Immature natural killer cell (primary cell): ENCODE results near the gene ATG7. TPM values are rescaled to one million over a fixed set of nuclear protein-coding genes. Genes with fewer than 3 reads are reported as not detected.

Source experiments
- DNase-seq, 3 donors: peaks; one replicate each; pipeline ENCODE4 v3.0.0; 2022; ENCODE audit warnings: mixed read lengths in 1 of 3
- H3K27ac Mint-ChIP-seq, 6 donors: one replicate each; pipeline ENCODE4 v1.8.0; 2020; ENCODE audit warnings: mixed read lengths in 6 of 6, mild to moderate bottlenecking in 5 of 6, inconsistent platforms in 4 of 6, moderate library complexity in 3 of 6
- H3K27me3 Mint-ChIP-seq, 3 donors: one replicate each; pipeline ENCODE4 v1.8.0; 2020 to 2021; ENCODE audit warnings: low read depth in 3 of 3, mild to moderate bottlenecking in 3 of 3, mixed read lengths in 3 of 3, moderate library complexity in 3 of 3, inconsistent platforms in 1 of 3
- H3K36me3 Mint-ChIP-seq, 3 donors: one replicate each; pipeline ENCODE4 v1.8.0; 2020; ENCODE audit warnings: mixed read lengths in 3 of 3, inconsistent platforms in 2 of 3, mild to moderate bottlenecking in 2 of 3
- H3K4me1 Mint-ChIP-seq, 2 donors: one replicate each; pipeline ENCODE4 v1.8.0; 2020; ENCODE audit warnings: inconsistent platforms in 2 of 2, mild to moderate bottlenecking in 2 of 2, mixed read lengths in 2 of 2, moderate library complexity in 1 of 2
- H3K4me3 Mint-ChIP-seq, 5 donors: one replicate each; pipeline ENCODE4 v1.8.0; 2020; ENCODE audit warnings: mild to moderate bottlenecking in 5 of 5, mixed read lengths in 5 of 5, inconsistent platforms in 3 of 5, moderate library complexity in 3 of 5
- H3K9me3 Mint-ChIP-seq, 6 donors: one replicate each; pipeline ENCODE4 v1.8.0; 2020; ENCODE audit warnings: mild to moderate bottlenecking in 6 of 6, mixed read lengths in 6 of 6, inconsistent platforms in 4 of 6, moderate library complexity in 3 of 6
- polyA plus RNA-seq, 3 donors: library from polyadenylated mRNA; unstranded; fragments of 300-500 nt; fragmentation: Illumina TruSeq; gene quantifications; one replicate each; pipeline ENCODE4 v1.2.3, GENCODE V29; 2021

The ATG7 gene
- polyA plus RNA-seq, 3 donors from 2014 or later = 12.9 to 22.1 (median 14.0) TPM

DNA sequence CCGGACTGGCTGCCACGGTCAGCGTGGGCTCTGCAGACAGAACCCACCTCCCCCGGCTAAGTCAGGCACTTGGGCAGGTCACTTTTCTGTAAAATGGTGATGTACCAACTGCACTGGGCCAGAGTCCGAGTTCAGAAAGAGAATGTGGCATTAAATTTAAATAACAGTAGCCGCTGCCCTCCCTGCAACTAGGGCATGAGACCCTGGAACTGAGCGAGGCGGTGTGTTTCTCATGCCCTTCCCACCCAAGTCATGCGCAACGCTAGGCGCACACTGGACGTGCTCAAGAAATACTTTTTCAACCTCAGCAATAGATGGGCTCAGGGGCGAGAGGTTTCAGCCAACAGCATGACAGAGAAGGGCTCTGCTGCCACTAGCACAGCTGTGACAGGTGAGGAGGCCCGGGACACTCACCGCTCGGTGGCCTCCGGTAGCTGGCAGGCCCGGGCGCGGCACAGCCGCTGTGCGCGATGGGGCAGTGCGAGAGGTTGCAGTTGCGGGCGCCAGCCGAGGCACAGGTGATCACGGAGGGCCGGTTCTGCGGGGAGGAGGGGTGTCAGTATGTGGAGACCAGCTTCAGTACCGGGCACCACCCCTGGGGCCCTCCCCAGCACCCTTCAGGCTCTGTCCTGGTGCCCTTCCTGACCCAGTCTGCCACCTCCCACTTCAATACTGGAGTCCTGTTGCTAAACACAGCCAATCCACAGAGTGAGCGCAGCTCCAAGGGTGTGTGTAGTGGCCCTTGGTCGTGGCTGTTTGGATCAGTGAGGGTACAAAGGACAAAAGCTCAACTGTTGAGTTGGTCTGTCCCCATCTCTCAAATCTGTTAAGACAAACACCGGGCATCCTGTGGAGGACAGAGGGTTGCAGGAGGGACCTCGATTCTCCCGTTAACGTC, 287.0 kb downstream of the ATG7 start:
- peaks cover 5 to 10% of the 10 kb centered on the region in 2 donors for H3K4me1 Mint-ChIP-seq
- peaks cover 0 to 10% (median 2%) of the 10 kb centered on the region in 3 donors for H3K27me3 Mint-ChIP-seq
- no peak overlapping the region for H3K4me3 Mint-ChIP-seq
- no peak for DNase-seq
- peaks cover 0 to 10% (median 7%) of the 10 kb centered on the region in 3 donors for H3K36me3 Mint-ChIP-seq
- H3K27ac Mint-ChIP-seq = peak overlapping the region in 2 of 6 donors; percentile 57 to 68
- no peaks in the 10 kb centered on the region for H3K9me3 Mint-ChIP-seq

DNA sequence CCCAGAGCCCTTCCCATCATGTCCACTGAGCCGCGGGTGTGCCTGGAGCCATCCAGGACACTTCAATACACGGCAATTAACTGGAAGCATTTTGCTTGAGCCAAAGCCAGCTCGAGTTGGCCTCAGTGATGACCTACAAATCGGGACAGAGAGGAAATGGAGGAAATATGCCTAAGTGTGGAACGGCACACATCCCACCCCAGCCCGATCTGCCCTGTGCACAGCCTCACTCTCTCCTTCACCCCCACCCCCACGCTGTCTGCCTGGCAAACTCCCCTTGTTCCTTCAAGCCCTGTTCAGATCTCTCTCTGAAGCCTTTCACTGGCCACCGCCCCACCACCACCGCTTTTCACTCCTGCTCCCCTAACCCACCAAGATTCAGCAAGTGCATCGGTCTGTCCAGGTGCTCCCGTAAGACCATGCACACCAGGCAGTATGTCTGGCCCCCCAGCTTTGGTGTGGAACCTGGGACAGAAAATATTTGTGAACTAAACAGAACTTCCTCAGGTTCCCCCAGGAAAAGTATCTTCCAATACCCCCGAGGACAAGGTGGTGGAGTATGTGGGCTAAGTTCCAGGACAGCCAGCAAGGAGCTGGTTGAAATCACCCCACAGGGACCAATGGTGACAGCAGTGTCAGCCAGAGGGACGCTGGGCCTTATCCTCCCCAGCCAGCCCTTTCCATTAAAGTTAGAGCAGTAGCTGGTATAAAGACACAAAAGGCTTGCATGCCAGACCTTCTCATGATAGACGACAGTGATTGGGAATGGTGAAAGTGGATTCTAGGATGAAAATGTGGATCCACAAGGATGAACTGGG, 287.8 kb downstream of the ATG7 start:
- Mint-ChIP-seq H3K27me3 (peaks cover 0 to 7% (median 2%) of the 10 kb centered on the region in 3 donors), H3K4me1 (peaks cover 5 to 10% of the 10 kb centered on the region in 2 donors), H3K36me3 (peaks cover 0 to 10% (median 7%) of the 10 kb centered on the region in 3 donors), H3K27ac (peak overlapping the region in 4 of 6 donors; percentile 34 to 68 (median 54)), H3K9me3 (no peaks in the 10 kb centered on the region), H3K4me3 (no peak overlapping the region)
- no peak for DNase-seq

DNA sequence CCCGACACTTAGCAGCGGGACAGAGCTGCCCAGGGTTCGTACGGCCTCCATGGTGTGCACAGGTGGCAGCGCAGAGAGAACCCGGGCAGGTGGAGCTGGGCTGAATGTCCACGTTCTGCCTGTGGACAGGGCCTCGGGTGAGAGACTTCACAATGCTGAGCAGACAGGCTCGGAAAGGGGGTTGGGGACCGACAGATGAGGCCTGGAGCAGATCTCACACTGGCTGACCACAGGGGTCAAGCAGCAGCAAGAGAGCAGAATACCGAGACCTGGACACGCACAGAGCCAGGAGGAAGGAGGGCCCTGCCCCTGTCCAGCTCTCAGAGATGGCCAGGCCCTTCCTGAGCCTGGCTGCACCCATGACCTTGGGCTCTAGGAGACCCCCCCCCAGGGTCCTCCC, 288.5 kb downstream of the ATG7 start:
- Mint-ChIP-seq H3K4me3 (no peak overlapping the region), H3K27ac (peak overlapping the region in 3 of 6 donors; percentile 34 to 68 (median 52)), H3K9me3 (no peaks in the 10 kb centered on the region), H3K27me3 (peaks cover 0 to 7% (median 2%) of the 10 kb centered on the region in 3 donors), H3K36me3 (peaks cover 0 to 8% (median 7%) of the 10 kb centered on the region in 3 donors), H3K4me1 (peaks cover 5 to 10% of the 10 kb centered on the region in 2 donors)
- no peak for DNase-seq

DNA sequence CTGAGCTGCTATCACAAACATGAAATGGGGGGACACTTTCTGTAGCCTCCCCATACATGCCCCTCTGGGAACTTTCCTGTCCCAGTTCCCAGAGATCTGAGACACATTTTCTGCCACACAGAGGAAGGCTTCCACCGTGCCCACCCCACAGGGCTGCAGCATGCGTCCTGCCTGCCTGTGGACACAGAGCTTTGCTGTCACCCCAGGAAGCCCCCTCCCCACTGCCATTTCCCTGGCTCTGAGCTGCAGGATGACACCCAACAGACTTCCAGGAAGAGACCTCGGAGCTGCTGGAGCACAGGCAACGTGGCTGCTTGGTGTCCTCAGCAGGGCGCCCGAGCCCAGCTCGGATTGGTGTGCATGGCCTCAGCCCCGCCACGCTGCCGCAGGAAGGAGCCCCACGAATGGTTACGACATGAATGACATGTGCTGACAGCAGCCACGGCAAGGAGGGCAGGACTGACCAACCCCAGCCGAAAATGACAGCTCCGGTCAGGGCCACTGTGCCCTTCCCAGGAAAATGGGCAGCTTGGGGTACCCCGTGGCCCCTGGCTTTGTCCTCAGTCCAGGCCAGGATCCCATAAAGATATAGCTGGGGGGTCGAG, 290.2 kb downstream of the ATG7 start:
- Mint-ChIP-seq H3K4me1 (peaks cover 11 to 25% of the 10 kb centered on the region in 2 donors), H3K4me3 (no peak overlapping the region), H3K27me3 (peaks cover 0 to 6% (median 4%) of the 10 kb centered on the region in 3 donors), H3K36me3 (peaks cover 0 to 4% (median 4%) of the 10 kb centered on the region in 3 donors), H3K9me3 (no peaks in the 10 kb centered on the region), H3K27ac (peak overlapping the region in 1 of 6 donors; percentile 67)
- no peak for DNase-seq

DNA sequence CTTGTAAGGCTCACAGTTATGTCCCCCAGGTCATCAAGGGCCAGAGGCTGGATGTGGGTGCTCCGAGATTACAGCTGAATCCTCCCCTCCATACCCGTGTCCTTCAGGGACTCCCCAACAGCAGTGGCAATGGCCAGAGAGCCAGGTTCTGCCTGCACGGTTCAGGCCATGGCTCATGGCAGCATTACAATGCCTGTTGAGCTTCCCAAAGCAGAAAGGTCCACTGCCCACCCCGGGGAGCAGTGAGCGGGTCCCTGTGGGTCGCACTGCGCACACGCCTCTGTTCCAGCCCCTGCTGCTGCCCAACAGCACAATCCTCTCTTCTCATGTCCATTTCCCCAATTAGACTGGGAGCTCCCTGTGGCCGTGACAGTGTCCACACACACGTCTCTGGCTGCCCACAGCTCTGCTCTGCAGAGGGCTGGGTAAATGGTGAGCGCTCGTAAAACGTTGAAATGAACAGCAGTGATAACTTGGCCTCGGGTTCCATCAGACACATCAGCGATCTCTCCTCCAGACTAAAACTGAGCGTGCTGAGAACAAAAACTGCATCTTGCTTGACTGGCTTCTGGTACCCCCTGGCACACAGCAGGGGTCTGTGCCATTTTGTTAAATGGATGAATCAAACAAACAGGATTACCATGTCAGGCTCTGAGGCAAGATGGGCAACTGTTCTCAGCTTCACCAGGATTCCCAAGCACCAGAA, 291.1 kb downstream of the ATG7 start:
- H3K36me3 Mint-ChIP-seq = peaks cover 0 to 4% (median 4%) of the 10 kb centered on the region in 3 donors
- no peak overlapping the region for H3K4me3 Mint-ChIP-seq
- DNase-seq = no peak
- H3K27ac Mint-ChIP-seq = peak overlapping the region in 2 of 6 donors; percentile 23 to 50
- peaks cover 15 to 19% of the 10 kb centered on the region in 2 donors for H3K4me1 Mint-ChIP-seq
- H3K27me3 Mint-ChIP-seq = peaks cover 0 to 6% (median 4%) of the 10 kb centered on the region in 3 donors
- no peaks in the 10 kb centered on the region for H3K9me3 Mint-ChIP-seq

DNA sequence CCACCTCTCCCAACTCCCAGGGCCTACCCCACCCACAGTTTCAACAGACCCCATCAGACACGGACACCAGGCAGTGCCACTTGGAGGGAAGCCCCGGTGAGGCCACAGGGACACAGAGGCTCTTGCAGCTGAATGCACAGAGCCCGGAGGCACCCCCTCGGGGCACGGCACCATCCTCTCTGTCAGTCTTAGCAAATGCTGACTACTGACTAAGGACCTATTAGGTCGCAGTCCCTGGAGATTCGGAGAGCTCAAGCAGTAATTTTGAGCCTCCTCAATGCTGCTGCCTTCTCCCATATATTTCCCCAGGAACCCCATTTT, 291.6 kb downstream of the ATG7 start:
- Mint-ChIP-seq H3K27me3 (peaks cover 0 to 6% (median 4%) of the 10 kb centered on the region in 3 donors), H3K4me1 (peaks cover 15 to 19% of the 10 kb centered on the region in 2 donors), H3K4me3 (no peak overlapping the region), H3K9me3 (no peaks in the 10 kb centered on the region), H3K36me3 (peaks cover 0 to 4% (median 4%) of the 10 kb centered on the region in 3 donors), H3K27ac (peak overlapping the region in 2 of 6 donors; percentile 44 to 50)
- DNase-seq = no peak

DNA sequence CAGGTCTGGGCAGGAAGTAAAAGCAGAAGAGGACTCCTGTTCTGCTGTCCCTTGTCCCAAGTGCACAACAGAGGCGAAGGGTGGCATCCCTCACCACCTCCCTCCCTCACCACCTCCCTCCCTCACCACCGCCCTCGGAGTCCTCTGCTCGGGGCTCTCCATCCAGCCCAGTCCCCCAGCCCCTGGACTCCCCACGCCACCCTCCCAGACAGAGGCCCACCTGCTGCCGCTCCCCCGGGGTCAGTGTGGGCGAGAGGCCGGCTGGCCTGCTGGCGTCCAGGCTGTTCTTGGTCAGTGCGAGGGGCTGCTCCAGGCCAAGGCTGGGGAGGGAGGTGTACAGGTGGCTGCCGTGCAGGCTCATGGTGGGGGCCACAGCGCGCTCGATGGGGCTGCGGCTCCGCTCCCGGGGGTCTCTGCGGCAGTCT, 292.4 kb downstream of the ATG7 start:
- Mint-ChIP-seq H3K36me3 (peaks cover 0 to 4% (median 4%) of the 10 kb centered on the region in 3 donors), H3K27ac (no peak overlapping the region)

DNA sequence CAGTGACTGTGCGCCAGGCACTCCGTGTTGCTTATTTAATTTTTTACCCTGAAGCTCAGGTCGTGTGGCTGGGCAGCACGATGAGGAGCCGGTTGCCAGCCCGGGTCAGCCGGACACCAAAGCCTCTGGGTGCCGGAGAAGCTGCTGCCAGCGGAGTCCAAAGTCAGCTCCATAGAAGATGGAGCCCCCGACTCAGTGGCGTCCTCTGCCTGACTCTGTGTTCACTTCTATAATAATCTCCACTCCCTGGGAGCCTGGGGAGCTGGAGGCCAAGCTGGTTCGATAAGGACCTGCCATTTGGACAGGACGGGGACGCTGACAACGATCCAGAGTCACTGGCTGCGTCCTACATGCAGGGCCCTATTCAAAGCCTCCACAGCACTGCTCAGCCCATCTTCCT, 292.9 kb downstream of the ATG7 start:
- Mint-ChIP-seq H3K9me3 (no peaks in the 10 kb centered on the region), H3K4me3 (no peak overlapping the region), H3K27ac (peak overlapping the region in 1 of 6 donors; percentile 50), H3K27me3 (peaks cover 0 to 6% (median 4%) of the 10 kb centered on the region in 3 donors), H3K4me1 (peaks cover 10 to 21% of the 10 kb centered on the region in 2 donors), H3K36me3 (peaks cover 0 to 4% (median 4%) of the 10 kb centered on the region in 3 donors)
- DNase-seq = no peak

More for the DNA sequence above, 292.4 kb downstream of the ATG7 start:
- no peaks in the 10 kb centered on the region for H3K9me3 Mint-ChIP-seq
- no peak for DNase-seq
- peaks cover 0 to 6% (median 4%) of the 10 kb centered on the region in 3 donors for H3K27me3 Mint-ChIP-seq
- H3K4me1 Mint-ChIP-seq = peaks cover 15 to 19% of the 10 kb centered on the region in 2 donors
- no peak overlapping the region for H3K4me3 Mint-ChIP-seq

DNA sequence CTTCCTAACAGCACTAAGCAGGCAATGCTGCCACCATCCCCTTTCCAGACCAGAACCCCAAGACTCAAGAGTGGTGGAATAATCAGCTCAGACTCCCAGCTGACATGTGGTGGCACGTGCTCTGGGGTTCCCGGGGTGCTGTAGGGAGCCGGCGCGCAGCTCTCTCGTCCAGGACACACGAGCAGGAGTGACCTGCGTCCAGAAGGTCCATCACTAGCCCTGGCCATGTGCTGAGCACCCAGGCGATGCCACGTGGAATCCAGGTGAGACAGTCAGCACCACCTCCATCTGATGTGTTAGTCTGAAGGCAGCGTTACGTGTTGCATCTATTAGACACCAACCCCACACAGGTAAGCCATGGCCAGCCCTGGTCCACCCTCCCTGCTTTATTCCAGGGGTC, 293.3 kb downstream of the ATG7 start:
- Mint-ChIP-seq H3K36me3 (peaks cover 0 to 4% (median 4%) of the 10 kb centered on the region in 3 donors), H3K27me3 (peaks cover 0 to 6% (median 4%) of the 10 kb centered on the region in 3 donors), H3K4me3 (no peak overlapping the region), H3K4me1 (peaks cover 11 to 25% of the 10 kb centered on the region in 2 donors), H3K27ac (no peak overlapping the region), H3K9me3 (no peaks in the 10 kb centered on the region)
- no peak for DNase-seq

DNA sequence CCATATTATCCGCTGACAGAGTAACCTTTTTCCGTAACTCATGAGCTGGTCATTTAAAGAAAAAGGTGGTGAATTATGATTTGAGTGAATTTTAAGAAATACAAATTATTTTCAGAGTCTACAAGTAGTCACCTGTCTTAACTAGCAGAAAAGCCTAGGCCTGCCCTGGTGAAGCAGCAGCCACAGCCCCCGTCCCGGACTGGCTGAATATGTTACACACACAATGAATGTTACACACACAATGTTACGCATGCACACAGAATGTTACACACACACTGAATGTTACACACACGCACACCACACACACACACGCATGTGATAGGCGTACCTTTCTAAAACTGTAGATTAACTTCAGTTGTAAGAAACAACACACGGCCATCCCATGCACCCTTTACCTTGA, 293.7 kb downstream of the ATG7 start:
- Mint-ChIP-seq H3K4me1 (peaks cover 15 to 30% of the 10 kb centered on the region in 2 donors), H3K9me3 (no peaks in the 10 kb centered on the region), H3K27ac (peak overlapping the region in 3 of 6 donors; percentile 17 to 60 (median 28)), H3K36me3 (peaks cover 0 to 4% (median 4%) of the 10 kb centered on the region in 3 donors), H3K27me3 (peaks cover 0 to 6% (median 6%) of the 10 kb centered on the region in 3 donors), H3K4me3 (no peak overlapping the region)
- no peak for DNase-seq

DNA sequence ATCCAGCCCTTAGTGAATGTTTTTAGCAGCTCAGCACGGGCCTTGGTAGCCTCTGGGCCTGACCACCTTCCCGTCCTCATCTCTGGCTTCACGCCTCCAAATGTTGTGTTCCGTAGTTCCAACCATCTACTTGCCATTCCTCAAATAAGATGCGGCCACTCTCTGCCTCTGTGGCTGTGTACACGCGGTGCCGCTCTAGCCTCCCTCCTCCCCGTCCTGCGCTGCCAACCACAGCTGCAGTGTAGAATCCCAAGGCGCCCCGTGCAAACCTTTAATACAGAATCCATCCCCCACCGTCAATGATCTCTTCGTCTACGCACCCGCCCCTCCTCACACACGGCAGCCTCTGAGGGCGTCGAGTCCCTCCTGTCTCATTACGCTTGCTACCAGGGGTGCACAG, 294.3 kb downstream of the ATG7 start:
- peaks cover 0 to 4% (median 4%) of the 10 kb centered on the region in 3 donors for H3K36me3 Mint-ChIP-seq
- H3K27me3 Mint-ChIP-seq = peaks cover 0 to 7% (median 6%) of the 10 kb centered on the region in 3 donors
- H3K9me3 Mint-ChIP-seq = no peaks in the 10 kb centered on the region
- H3K27ac Mint-ChIP-seq = peak overlapping the region in 3 of 6 donors; percentile 17 to 60 (median 26)
- no peak for DNase-seq
- H3K4me1 Mint-ChIP-seq = peaks cover 20 to 32% of the 10 kb centered on the region in 2 donors
- H3K4me3 Mint-ChIP-seq = no peak overlapping the region

DNA sequence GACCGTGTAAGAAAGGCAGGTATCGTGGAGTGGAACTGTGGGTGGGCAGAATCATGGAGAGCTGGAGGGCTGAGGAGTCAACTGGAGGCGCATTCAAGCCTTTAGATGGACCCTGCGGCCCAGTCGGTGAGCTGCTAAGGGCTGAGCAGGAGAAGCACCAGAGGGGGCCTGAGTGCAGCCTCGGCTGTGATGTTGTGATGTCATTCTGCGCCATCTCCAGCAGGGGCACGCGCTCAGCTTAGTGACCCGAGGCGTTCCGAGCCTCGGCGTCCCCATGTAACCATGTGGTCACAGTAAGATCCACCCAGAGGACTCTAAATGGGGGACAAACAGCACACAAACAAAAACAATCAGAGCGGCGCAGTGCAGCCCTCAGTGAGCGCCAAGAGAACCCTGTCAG, 294.7 kb downstream of the ATG7 start:
- Mint-ChIP-seq H3K4me3 (no peak overlapping the region), H3K27ac (peak overlapping the region in 4 of 6 donors; percentile 17 to 60 (median 22))

More for the DNA sequence above, 294.7 kb downstream of the ATG7 start:
- Mint-ChIP-seq H3K4me1 (peaks cover 23 to 36% of the 10 kb centered on the region in 2 donors), H3K9me3 (no peaks in the 10 kb centered on the region), H3K27me3 (peaks cover 0 to 7% (median 6%) of the 10 kb centered on the region in 3 donors), H3K36me3 (peaks cover 0 to 4% (median 4%) of the 10 kb centered on the region in 3 donors)
- DNase-seq = no peak
